Endodermal cell (in vitro differentiated cells): Measurements from ENCODE around the gene ACKR2. TPM values are rescaled to one million over a fixed set of nuclear protein-coding genes. Genes with fewer than 3 reads are reported as not detected.

Experiments used
- DNase-seq: peaks from one replicate; pipeline ENCODE4 v3.0.0-alpha.2; 2017
- H3K27ac ChIP-seq: 2 replicates; pipeline ENCODE4 v1.5.1; 2013; ENCODE audit warnings: mild to moderate bottlenecking, low read depth, low read length, moderate library complexity
- H3K27me3 ChIP-seq: 2 replicates; pipeline ENCODE4 v1.6.1; 2013; ENCODE audit warnings: mild to moderate bottlenecking, low read length, moderate library complexity; ENCODE audit not compliant: insufficient read depth, control insufficient read depth, poor library complexity, severe bottlenecking
- H3K36me3 ChIP-seq: 2 replicates; pipeline ENCODE4 v1.7.0; 2013; ENCODE audit warnings: mild to moderate bottlenecking, low read length, moderate library complexity; ENCODE audit not compliant: control insufficient read depth, insufficient read depth
- H3K4me1 ChIP-seq: one replicate; pipeline ENCODE4 v1.7.0; 2013; ENCODE audit warnings: low read length; ENCODE audit not compliant: control insufficient read depth, insufficient read depth
- H3K4me3 ChIP-seq: 2 replicates; pipeline ENCODE4 v1.5.1; 2013; ENCODE audit warnings: mild to moderate bottlenecking, low read length, moderate library complexity
- H3K9ac ChIP-seq: 2 replicates; pipeline ENCODE4 v1.6.1; 2013; ENCODE audit warnings: mild to moderate bottlenecking, low read length, moderate library complexity; ENCODE audit not compliant: poor library complexity, severe bottlenecking; ENCODE audit errors: extremely low read depth
- H3K9me3 ChIP-seq: 2 replicates; pipeline ENCODE4 v1.6.1; 2013; ENCODE audit warnings: mild to moderate bottlenecking, low read length, moderate library complexity; ENCODE audit not compliant: control insufficient read depth
- H3K27ac Mint-ChIP-seq: 2 replicates; pipeline ENCODE4 v1.8.0; 2020; ENCODE audit warnings: mixed read lengths
- H3K27me3 Mint-ChIP-seq: 2 replicates; pipeline ENCODE4 v1.8.0; 2021; ENCODE audit warnings: mild to moderate bottlenecking, mixed read lengths; ENCODE audit not compliant: insufficient read depth
- H3K36me3 Mint-ChIP-seq: 2 replicates; pipeline ENCODE4 v1.8.0; 2020; ENCODE audit warnings: low read depth, mixed read lengths
- H3K4me1 Mint-ChIP-seq: 2 replicates; pipeline ENCODE4 v1.8.0; 2020; ENCODE audit warnings: mixed read lengths
- H3K4me3 Mint-ChIP-seq: 2 replicates; pipeline ENCODE4 v1.8.0; 2020; ENCODE audit warnings: mild to moderate bottlenecking, moderate library complexity, mixed read lengths
- H3K9me3 Mint-ChIP-seq: 2 replicates; pipeline ENCODE4 v1.8.0; 2020; ENCODE audit warnings: mild to moderate bottlenecking, mixed read lengths
- CTCF ChIP-seq: fragments of 200-600 bp; sonication (generic); conservative IDR thresholded peaks from 2 replicates; pipeline ENCODE4 v1.5.0; 2021; ENCODE audit warnings: antibody characterized with exemption, mild to moderate bottlenecking
- WGBS, 2 experiments: methylation state at CpG; one replicate each; pipeline versions ENCODE4 v1.1.5 to v1.1.7; 2013; ENCODE audit warnings: missing lambda C conversion rate in 2 of 2, mixed read lengths in 1 of 2; ENCODE audit not compliant: insufficient coverage in 1 of 2, insufficient read length in 1 of 2; 5-methylcytosine and 5-hydroxymethylcytosine counted together
- total RNA-seq, 2 donors: library from RNA; stranded (reverse); fragmentation: NEBNext Ultra II Directional in 1 of 2; extraction: Animal tissue kit (Norgen Biotek cat#: 25700) in 1 of 2; gene quantifications; 2 replicates in 1 of 2; 3 replicates in 1 of 2; pipeline ENCODE4 v1.2.1, GENCODE V29; 2021

Gene ACKR2
- total RNA-seq, 2 donors from 2014 or later, result 1.1 TPM

GRCh38 chr3:42802876-42803413 is 6.3 kb upstream of the ACKR2 start:
- Histone ChIP-seq H3K9ac (peak overlapping the region; percentile 98), H3K36me3 (peaks cover 38% of the 10 kb centered on the region), H3K4me3 (peak overlapping the region; percentile 100), H3K4me1 (peaks cover 8% of the 10 kb centered on the region), H3K27me3 (no peaks in the 10 kb centered on the region), H3K27ac (peak overlapping the region; percentile 81), H3K9me3 (peaks cover 20% of the 10 kb centered on the region)
- Mint-ChIP-seq H3K9me3 (peaks cover 9% of the 10 kb centered on the region), H3K4me1 (peaks cover 35% of the 10 kb centered on the region), H3K27me3 (no peaks in the 10 kb centered on the region), H3K36me3 (peaks cover 22% of the 10 kb centered on the region), H3K4me3 (peak overlapping the region; percentile 100), H3K27ac (peak overlapping the region; percentile 98)
- 41 to 42% methylated on average over 10 to 11 of the region's 11 CpGs for WGBS, 2 experiments
- TF ChIP-seq CTCF, result no peak
- no peak for DNase-seq

GRCh38 chr3:42803414-42804105 is 5.7 kb upstream of the ACKR2 start:
- peak overlapping the region; percentile 100 for H3K4me3 ChIP-seq
- H3K27ac Mint-ChIP-seq, result peak overlapping the region; percentile 98
- H3K4me3 Mint-ChIP-seq, result peak overlapping the region; percentile 100
- peaks cover 9% of the 10 kb centered on the region for H3K9me3 Mint-ChIP-seq
- 1% methylated on average over 21 to 33 of the region's 33 CpGs for WGBS, 2 experiments
- peaks cover 35% of the 10 kb centered on the region for H3K4me1 Mint-ChIP-seq
- H3K27me3 ChIP-seq, result no peaks in the 10 kb centered on the region
- peaks cover 20% of the 10 kb centered on the region for H3K9me3 ChIP-seq
- peak; percentile 75 for DNase-seq
- peaks cover 22% of the 10 kb centered on the region for H3K36me3 Mint-ChIP-seq
- no peak for TF ChIP-seq CTCF
- H3K27me3 Mint-ChIP-seq, result no peaks in the 10 kb centered on the region
- H3K4me1 ChIP-seq, result peaks cover 8% of the 10 kb centered on the region
- H3K9ac ChIP-seq, result peak overlapping the region; percentile 98
- H3K27ac ChIP-seq, result peak overlapping the region; percentile 81
- peaks cover 38% of the 10 kb centered on the region for H3K36me3 ChIP-seq

- Histone ChIP-seq H3K4me3 (peak within 1 kb of the TSS; percentile 100), H3K4me1 (peaks cover 8% of the 10 kb centered on the region), H3K27ac (peak within 1 kb of the TSS; percentile 81), H3K9me3 (peaks cover 24% of the 10 kb centered on the region), H3K36me3 (peaks cover 37% of the 10 kb centered on the region), H3K27me3 (no peaks in the 10 kb centered on the region), H3K9ac (peak within 1 kb of the TSS; percentile 98)
- 0% methylated on average over 1 to 63 of the region's 63 CpGs for WGBS, 2 experiments
- Mint-ChIP-seq H3K4me3 (peak within 1 kb of the TSS; percentile 100), H3K9me3 (peaks cover 13% of the 10 kb centered on the region), H3K36me3 (peaks cover 24% of the 10 kb centered on the region), H3K27me3 (no peaks in the 10 kb centered on the region), H3K4me1 (peaks cover 34% of the 10 kb centered on the region), H3K27ac (peak within 1 kb of the TSS; percentile 98)
- DNase-seq, result peak; percentile 98
- no peak for TF ChIP-seq CTCF
These were observed 5.0 kb upstream of the ACKR2 start, which contains the start of gene HIGD1A for GRCh38 chr3:42804106-42804830. Gene HIGD1A, minus strand, starts transcription at chr3:42804490. Its CDS starts 10,237 bp downstream, at chr3:42794253.
